HG02588 (cell line): Measurements from ENCODE around the gene RUFY4.
"Not testable (repeated sequence)": the region's sequence is repeated elsewhere in the genome, so short reads cannot be mapped to it uniquely, and the experiment has no call there.

Experiments used
- ATAC-seq: cut with Tn5 transposase; IDR thresholded peaks from one replicate; pipeline ENCODE4 v1.9.1; 2021; ENCODE audit warnings: mild to moderate bottlenecking, moderate library complexity; ENCODE audit not compliant: unreplicated experiment

The RUFY4 gene

GRCh38 chr2:218081063-218081462 is 12.0 kb downstream of the RUFY4 start:
- ATAC-seq: peak; percentile 94

- ATAC-seq: no peak
Observed at GRCh38 chr2:218081695-218082094, 12.6 kb downstream of the RUFY4 start.

- ATAC-seq: no peak
Observed at GRCh38 chr2:218082586-218083351, 13.7 kb downstream of the RUFY4 start.

- no peak for ATAC-seq
Observed at GRCh38 chr2:218083352-218083676, 14.3 kb downstream of the RUFY4 start.

DNA sequence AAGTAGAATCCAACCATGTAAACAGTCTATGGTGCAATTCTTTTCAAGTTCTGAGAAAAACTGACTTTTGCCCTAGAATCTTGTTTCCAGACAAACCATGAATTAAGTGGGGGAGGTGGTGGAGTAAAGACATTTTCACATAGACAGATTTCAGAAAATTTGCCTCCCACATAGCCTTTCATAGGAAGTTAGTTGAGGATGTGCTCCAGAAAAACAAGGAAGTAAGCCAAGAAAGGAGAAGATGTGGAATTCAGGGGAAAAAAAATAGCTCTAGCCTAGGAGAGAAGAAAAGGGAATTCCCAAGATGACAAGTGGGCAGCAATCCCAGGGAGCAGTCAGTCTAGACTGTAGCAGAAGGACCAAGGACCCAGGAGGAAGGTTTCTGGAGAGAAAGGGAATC is 17.4 kb downstream of the RUFY4 start:
- ATAC-seq: no peak

- ATAC-seq: no peak
Observed at GRCh38 chr2:218089259-218089658, 20.2 kb downstream of the RUFY4 start.

GRCh38 chr2:218091746-218092145 is 22.7 kb downstream of the RUFY4 start:
- no peak for ATAC-seq

DNA sequence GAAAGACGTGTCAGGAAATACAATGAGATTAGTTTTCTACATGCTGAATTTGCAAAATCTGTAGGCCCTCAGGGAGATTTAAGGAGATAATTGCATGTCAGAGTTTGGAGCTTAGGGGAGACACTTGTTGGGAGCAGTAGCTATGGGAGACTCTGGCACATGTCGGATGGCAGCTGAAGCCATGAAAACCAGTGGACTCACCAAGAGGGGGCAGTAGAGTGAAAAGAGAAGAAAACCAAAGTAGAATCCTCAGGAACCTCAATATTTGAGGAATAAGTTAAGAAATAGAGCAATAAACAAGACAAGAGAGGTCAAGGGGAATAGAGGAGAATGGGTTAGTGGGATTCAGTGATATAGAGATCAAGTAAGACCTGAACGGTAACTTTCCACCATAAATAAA is 24.8 kb downstream of the RUFY4 start:
- ATAC-seq: no peak

- no peak for ATAC-seq
Observed at GRCh38 chr2:218095853-218096252, 26.8 kb downstream of the RUFY4 start.

DNA sequence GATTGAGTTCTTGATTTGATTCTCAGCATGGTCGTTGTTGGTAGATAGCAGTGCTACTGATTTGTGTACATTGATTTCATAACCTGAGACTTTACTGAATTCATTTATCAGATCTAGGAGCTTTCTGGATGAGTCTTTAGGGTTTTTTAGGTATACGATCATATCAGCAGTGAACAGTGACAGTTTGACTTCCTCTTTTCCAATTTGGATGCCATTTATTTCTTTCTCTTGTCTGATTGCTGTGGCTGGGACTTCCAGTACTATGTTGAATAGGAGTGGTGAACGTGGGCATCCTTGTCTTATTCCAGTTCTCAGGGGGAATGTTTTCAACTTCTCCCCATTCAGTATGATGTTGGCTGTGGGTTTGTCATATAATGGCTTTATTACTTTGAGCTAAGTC is 28.9 kb downstream of the RUFY4 start:
- no peak for ATAC-seq

DNA sequence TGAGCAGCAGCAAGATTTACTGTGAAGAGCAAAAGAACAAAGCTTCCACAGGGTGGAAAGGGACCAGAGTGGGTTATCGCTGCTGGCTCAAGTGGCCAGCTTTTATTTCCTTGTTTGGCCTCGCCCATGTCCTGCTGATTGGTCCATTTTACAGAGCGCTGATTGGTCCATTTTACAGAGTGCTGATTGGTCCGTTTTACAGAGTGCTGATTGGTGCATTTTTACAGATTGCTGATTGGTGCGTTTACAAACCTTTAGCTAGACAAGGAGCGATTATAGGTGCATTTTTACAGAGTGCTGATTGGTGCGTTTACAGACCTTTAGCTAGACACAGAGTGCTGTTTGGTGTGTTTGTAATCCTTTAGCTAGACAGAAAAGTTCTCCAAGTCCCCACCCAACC is 39.8 kb downstream of the RUFY4 start:
- ATAC-seq: not testable (repeated sequence)

DNA sequence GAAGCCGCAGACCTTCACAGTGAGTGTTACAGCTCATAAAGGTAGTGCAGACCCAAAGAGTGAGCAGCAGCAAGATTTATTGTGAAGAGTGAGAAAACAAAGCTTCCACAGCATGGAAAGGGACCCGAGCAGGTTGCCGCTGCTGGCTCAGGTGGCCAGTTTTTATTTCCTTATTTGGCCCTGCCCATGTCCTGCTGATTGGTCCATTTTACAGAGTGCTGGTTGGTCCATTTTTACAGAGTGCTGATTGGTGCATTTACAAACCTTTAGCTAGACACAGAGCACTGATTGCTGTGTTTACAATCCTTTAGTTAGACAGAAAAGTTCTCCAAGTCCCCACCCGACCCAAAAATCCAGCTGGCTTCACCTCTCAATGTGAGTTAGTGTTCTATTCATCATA is 52.7 kb downstream of the RUFY4 start:
- ATAC-seq: not testable (repeated sequence)

GRCh38 chr2:218122286-218122685 is 53.2 kb downstream of the RUFY4 start:
- not testable (repeated sequence) for ATAC-seq

- ATAC-seq: no peak
Observed at GRCh38 chr2:218123986-218124385, 54.9 kb downstream of the RUFY4 start.

GRCh38 chr2:218125095-218125494 is 56.0 kb downstream of the RUFY4 start:
- no peak for ATAC-seq

DNA sequence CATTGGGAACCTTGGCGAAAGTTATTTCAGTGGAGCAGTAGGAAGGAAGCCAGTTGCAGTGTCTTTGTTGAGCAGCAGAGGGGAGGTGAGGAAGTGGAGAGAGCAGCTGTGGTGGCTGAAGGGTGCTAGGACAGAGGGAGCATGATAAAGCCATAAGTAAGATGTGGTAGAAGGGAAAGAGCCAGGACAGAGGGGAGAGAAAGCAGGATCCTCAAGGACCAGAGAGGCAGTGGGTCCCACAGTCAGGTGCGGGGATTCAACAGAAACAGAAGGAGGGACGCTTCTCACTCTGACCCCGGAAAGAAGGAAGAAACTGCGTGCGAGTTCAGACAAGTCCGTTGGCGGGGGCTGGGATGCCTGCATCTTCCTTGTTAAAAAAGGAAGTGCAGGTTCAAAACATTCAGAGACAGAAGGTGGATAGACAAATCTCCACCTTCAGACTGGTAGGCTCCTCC is 56.6 kb downstream of the RUFY4 start, which contains the start of gene CXCR2:
CXCR2 (plus strand) TSS at position 403 of the 455 bp plus-strand sequence. CDS start 8,774 bp downstream, outside the sequence.
- no peak for ATAC-seq

GRCh38 chr2:218127929-218128455 is 58.9 kb downstream of the RUFY4 start:
- ATAC-seq: no peak

DNA sequence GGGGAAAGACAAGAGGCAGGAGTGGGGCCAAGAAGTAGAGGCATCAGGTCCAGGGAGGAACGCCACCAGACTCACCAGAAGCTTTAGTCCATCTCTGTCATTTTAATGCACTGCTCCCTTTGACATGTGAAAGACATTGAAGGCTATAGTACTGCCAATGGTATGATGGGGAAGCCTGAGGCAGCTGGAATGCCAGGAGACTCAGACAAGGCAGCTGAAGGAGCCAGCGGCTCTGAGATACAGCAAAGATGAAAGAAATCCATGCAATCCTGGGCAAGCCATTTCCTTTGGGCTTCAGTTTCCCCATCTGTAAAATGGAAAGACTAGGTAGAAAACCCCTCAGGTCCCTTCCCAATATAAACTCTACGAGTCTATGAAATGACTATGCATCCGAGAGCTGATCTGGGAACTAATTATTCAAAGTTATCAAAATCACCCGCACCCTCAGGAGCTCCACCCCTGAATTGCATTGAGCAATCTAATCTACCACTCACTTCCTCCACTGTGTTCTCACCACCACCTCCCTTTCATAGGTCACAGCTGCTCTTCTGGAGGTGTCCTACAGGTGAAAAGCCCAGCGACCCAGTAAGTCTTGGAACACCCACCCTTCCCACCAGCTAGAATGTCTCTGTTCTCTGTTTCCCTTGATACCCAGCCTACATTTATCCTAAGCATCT is 59.9 kb downstream of the RUFY4 start:
- no peak for ATAC-seq

DNA sequence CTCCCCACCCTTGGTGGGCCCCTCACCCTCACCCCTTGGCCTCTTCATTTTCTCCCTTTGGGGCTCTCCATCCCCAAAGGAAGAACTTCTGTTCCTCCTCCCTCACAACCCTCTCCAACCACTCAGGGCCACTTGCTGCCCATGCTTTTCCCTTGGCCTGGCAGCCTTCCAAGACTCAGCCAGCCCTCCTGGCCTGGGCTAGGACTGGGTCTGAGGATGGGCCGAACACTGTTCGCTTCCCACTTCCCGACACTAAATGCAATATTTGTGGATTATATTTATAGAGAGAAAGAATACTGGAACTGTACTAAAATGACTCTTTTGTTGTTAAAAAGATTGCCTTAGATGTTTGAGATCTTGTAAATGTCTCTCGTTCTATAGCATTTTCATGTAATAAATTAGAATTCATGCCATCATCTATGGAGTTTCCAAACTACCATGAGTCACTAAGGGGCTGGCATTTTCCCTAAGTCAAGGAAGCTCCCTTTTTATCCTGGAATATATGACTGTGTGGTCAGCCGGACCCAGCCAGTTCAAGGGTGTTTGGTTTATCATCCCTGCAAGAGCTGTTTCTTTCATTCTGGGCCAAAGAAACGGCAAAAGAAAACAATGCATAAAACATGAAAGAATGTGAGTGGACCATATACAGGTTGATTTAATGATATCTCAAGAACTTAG is 60.5 kb downstream of the RUFY4 start:
- no peak for ATAC-seq

- ATAC-seq: no peak
Observed at GRCh38 chr2:218130377-218130776, 61.3 kb downstream of the RUFY4 start.

GRCh38 chr2:218130822-218131221 is 61.8 kb downstream of the RUFY4 start:
- no peak for ATAC-seq

GRCh38 chr2:218137514-218137913 is 68.5 kb downstream of the RUFY4 start:
- ATAC-seq: no peak
